ENCODE data around the gene WWTR1.

The WWTR1 gene

DNA sequence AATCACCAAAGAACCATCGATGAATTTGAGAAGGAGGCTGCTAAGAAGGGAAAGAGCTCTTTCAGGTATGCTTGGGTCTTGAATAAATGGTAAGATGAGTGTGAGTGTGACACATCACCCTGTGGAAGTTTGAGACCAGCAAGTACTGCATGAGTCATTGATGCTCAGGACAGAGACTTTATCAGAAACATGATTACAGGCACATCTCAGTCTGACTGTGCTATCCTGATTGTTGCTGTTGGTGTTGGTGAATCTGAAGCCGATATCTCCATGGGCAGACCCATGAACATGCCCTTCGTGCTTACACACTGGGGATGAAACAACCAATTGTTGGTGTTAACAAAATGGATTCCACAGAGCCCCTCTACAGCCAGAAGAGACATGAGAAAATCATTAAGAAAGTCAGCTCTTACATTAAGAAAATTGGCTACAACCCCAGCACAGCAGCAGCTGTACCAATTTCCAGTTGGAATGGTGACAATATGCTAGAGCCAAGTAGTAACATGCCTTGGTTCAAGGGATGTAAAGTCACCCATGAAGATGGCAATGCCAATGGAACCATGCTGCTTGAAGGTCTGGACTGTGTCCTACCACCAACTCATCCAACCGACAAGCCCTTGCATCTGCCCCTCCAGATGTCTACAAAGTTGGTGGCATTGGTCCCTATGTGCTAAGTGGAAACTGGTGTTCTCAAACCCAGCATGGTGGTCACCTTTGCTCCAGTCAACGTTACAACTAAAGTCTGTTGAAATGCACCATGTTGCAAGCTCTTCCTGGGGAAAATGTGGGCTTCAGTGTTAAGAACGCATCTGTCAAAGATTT lies 162.9 kb downstream of the WWTR1 start:
- no peaks in the 10 kb centered on the region for H3K9me3 ChIP-seq
- H3K4me3 ChIP-seq (ENCODE audit: low read depth in 1 of 2, low read length in 1 of 2), result no peak overlapping the region
- TF ChIP-seq, protein P1, sequence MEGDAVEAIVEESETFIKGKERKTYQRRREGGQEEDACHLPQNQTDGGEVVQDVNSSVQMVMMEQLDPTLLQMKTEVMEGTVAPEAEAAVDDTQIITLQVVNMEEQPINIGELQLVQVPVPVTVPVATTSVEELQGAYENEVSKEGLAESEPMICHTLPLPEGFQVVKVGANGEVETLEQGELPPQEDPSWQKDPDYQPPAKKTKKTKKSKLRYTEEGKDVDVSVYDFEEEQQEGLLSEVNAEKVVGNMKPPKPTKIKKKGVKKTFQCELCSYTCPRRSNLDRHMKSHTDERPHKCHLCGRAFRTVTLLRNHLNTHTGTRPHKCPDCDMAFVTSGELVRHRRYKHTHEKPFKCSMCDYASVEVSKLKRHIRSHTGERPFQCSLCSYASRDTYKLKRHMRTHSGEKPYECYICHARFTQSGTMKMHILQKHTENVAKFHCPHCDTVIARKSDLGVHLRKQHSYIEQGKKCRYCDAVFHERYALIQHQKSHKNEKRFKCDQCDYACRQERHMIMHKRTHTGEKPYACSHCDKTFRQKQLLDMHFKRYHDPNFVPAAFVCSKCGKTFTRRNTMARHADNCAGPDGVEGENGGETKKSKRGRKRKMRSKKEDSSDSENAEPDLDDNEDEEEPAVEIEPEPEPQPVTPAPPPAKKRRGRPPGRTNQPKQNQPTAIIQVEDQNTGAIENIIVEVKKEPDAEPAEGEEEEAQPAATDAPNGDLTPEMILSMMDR (IDR thresholded peaks at IDR 0.05), result no peak
- peaks cover 20% of the 10 kb centered on the region for H3K27me3 ChIP-seq
- no peaks in the 10 kb centered on the region for H3K36me3 ChIP-seq
- H3K27ac ChIP-seq, result no peak overlapping the region
- H3K4me1 ChIP-seq (ENCODE audit: control insufficient read depth in 1 of 2, insufficient read depth in 1 of 2, low read depth in 1 of 2, low read length in 1 of 2), result no peaks in the 10 kb centered on the region

GRCh38 chr3:149494022-149494758 lies 163.6 kb downstream of the WWTR1 start:
- no peak overlapping the region for H3K27ac ChIP-seq
- H3K4me3 ChIP-seq (ENCODE audit: low read depth in 1 of 2, low read length in 1 of 2), result no peak overlapping the region
- no peaks in the 10 kb centered on the region for H3K36me3 ChIP-seq
- TF ChIP-seq, protein P1 (IDR thresholded peaks at IDR 0.05), result no peak
- H3K4me1 ChIP-seq (ENCODE audit: control insufficient read depth in 1 of 2, insufficient read depth in 1 of 2, low read depth in 1 of 2, low read length in 1 of 2), result no peaks in the 10 kb centered on the region
- no peaks in the 10 kb centered on the region for H3K9me3 ChIP-seq
- peaks cover 20% of the 10 kb centered on the region for H3K27me3 ChIP-seq

DNA sequence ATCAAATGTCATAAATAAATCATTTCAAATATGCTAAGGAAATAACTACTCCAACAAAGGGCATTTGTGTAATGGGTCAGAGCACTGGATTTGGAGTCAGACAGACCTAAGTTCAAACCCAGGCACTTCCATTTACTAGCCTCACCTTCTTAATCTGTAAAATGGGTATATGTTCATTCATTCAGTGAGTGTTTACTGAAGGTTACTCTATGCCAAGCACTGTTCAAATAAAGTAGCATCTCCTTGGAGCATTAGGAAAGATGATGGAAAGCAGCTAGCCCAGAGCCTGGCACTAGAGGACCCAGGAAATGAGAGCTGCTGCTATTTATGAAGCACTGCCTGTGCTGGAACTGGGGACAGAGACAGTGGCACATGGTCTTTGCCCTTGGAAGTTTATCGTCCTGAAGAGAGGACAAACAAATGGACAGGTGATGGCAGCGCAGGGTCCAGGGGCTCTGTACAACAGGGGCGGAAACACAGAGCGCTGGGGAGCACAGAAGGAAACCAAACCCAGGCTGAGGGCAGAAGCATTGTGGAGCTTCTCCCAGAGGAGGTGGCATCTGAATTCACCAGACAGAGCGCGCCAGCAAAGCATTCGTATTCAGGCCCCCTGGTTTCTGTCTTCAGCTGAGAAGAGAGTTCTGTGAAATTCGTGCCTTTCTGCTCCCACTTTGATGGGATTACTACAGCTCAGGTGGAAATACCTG lies 164.4 kb downstream of the WWTR1 start:
- no peaks in the 10 kb centered on the region for H3K36me3 ChIP-seq
- H3K4me1 ChIP-seq (ENCODE audit: control insufficient read depth in 1 of 2, insufficient read depth in 1 of 2, low read depth in 1 of 2, low read length in 1 of 2), result no peaks in the 10 kb centered on the region
- H3K4me3 ChIP-seq (ENCODE audit: low read depth in 1 of 2, low read length in 1 of 2), result no peak overlapping the region
- H3K9me3 ChIP-seq, result no peaks in the 10 kb centered on the region
- TF ChIP-seq, protein P1 (IDR thresholded peaks at IDR 0.05), result no peak
- peaks cover 20% of the 10 kb centered on the region for H3K27me3 ChIP-seq
- H3K27ac ChIP-seq, result no peak overlapping the region

GRCh38 chr3:149490260-149490971 lies 167.4 kb downstream of the WWTR1 start:
- no peak overlapping the region for H3K27ac ChIP-seq
- TF ChIP-seq, protein P1 (IDR thresholded peaks at IDR 0.05), result no peak
- H3K4me3 ChIP-seq (ENCODE audit: low read depth in 1 of 2, low read length in 1 of 2), result no peak overlapping the region
- no peaks in the 10 kb centered on the region for H3K9me3 ChIP-seq
- H3K4me1 ChIP-seq (ENCODE audit: control insufficient read depth in 1 of 2, insufficient read depth in 1 of 2, low read depth in 1 of 2, low read length in 1 of 2), result no peaks in the 10 kb centered on the region
- peaks cover 20% of the 10 kb centered on the region for H3K27me3 ChIP-seq
- H3K36me3 ChIP-seq, result no peaks in the 10 kb centered on the region

- H3K27me3 ChIP-seq, result peaks cover 20% of the 10 kb centered on the region
- no peaks in the 10 kb centered on the region for H3K36me3 ChIP-seq
- TF ChIP-seq, protein P1 (IDR thresholded peaks at IDR 0.05), result no peak
- no peak overlapping the region for H3K27ac ChIP-seq
- H3K9me3 ChIP-seq, result no peaks in the 10 kb centered on the region
- no peak overlapping the region for H3K4me3 ChIP-seq (ENCODE audit: low read depth in 1 of 2, low read length in 1 of 2)
- H3K4me1 ChIP-seq (ENCODE audit: control insufficient read depth in 1 of 2, insufficient read depth in 1 of 2, low read depth in 1 of 2, low read length in 1 of 2), result no peaks in the 10 kb centered on the region
Measured at GRCh38 chr3:149489060-149489690, 168.7 kb downstream of the WWTR1 start.
